Adrenal gland (tissue), 12 donors: ENCODE results near the gene POLR2A. TPM values are rescaled to one million over a fixed set of nuclear protein-coding genes. Genes with fewer than 3 reads are reported as not detected.
"Not testable (repeated sequence)": the region's sequence is repeated elsewhere in the genome, so short reads cannot be mapped to it uniquely, and the experiment has no call there.

Experiments used
- DNase-seq, 7 donors: peaks; one replicate each; pipeline ENCODE4 v3.0.0-alpha.2; 2019 to 2020
- H3K27ac ChIP-seq, 5 donors: fragments of 200-600 bp; sonication (generic) in 4 of 5; 1 replicate in 3 of 5; 2 replicates in 2 of 5; pipeline versions ENCODE4 v1.5.1 to v1.8.0; 2016 to 2020; ENCODE audit warnings: mild to moderate bottlenecking in 1 of 5
- H3K27me3 ChIP-seq: fragments of 200-600 bp; 2 replicates; pipeline ENCODE4 v1.8.0; 2021
- H3K36me3 ChIP-seq, 2 donors: fragments of 200-600 bp; replicated peaks in 1 of 2; 1 replicate in 1 of 2; 2 replicates in 1 of 2; pipeline versions ENCODE4 v1.5.1 to v1.8.0; 2018 to 2022
- H3K4me1 ChIP-seq, 2 donors: fragments of 200-600 bp; replicated peaks in 1 of 2; 1 replicate in 1 of 2; 2 replicates in 1 of 2; pipeline versions ENCODE4 v1.5.1 to v1.8.0; 2018 to 2021
- H3K4me3 ChIP-seq, 4 donors: fragments of 200-600 bp; sonication (generic) in 3 of 4; one replicate each; pipeline ENCODE4 v1.5.1; 2016 to 2018
- H3K9me3 ChIP-seq, 3 donors: fragments of 200-600 bp; sonication (generic) in 1 of 3; replicated peaks in 1 of 3; 1 replicate in 2 of 3; 2 replicates in 1 of 3; pipeline versions ENCODE4 v1.5.1 to v1.8.0; 2016 to 2021
- CTCF ChIP-seq, 6 experiments: fragments of 450-650 bp in 4 of 6; fragments of 200-600 bp in 2 of 6; sonication (generic) in 1 of 6; IDR thresholded peaks; 1 replicate in 5 of 6; 2 replicates in 1 of 6; pipeline versions ENCODE4 v1.5.1 to v1.8.0; 2016 to 2021; ENCODE audit warnings: antibody characterized with exemption in 6 of 6, mild to moderate bottlenecking in 2 of 6, moderate library complexity in 1 of 6
- POLR2A ChIP-seq, 2 donors: fragments of 450-650 bp; IDR thresholded peaks; one replicate each; pipeline ENCODE4 v1.6.1; 2017; ENCODE audit warnings: antibody characterized with exemption in 2 of 2, mild to moderate bottlenecking in 2 of 2, moderate library complexity in 1 of 2
- whole genome bisulfite sequencing, 4 donors: extraction: QIAGEN DNeasy Blood & Tissue Kit in 2 of 4; methylation state at CpG; one replicate each; pipeline versions ENCODE4 v1.1.5 to v1.1.7; 2013 to 2017; 5-methylcytosine and 5-hydroxymethylcytosine counted together
- intact Hi-C, 2 donors: fragments of 100-400 bp; cut with DNase I; formaldehyde crosslinking; loops; one replicate each; pipeline versions ENCODE4 v1.14.1 to v1.15.0; 2022 to 2023
- polyA plus RNA-seq, 3 donors: library from polyadenylated mRNA; stranded (reverse); fragments of 200-250 nt in 2 of 3; fragments of 350-450 nt in 1 of 3; fragmentation: Illumina TruSeq in 1 of 3; extraction: RNeasy Lipid Tissue Mini Kit (QIAGEN cat#74804) in 1 of 3; gene quantifications; one replicate each; pipeline ENCODE4 v1.2.3, GENCODE V29; 2013 to 2014
- total RNA-seq, 9 donors: library from RNA; depleted of rRNA in 4 of 9; stranded (reverse); fragments of >200 nt in 4 of 9; fragments of 120-200 nt in 1 of 9; fragmentation: NEBNext Ultra II Directional in 1 of 9; extraction: Animal tissue kit (Norgen Biotek cat#: 25700) in 1 of 9; gene quantifications; one replicate each; pipeline versions ENCODE4 v1.1.0 to v1.2.4, GENCODE V29; 2013 to 2023
- donor health status: healthy with polysubstance abuse.
- donor health status: Bipolar disorder and iron deficiency.
- donor health status: DM: yes; HTN: yes; CAD: no.
- donor health status: DM: no; HTN: no; CAD: no.
- donor health status: DM: no; HTN: no; CAD: no.
- donor health status: DM: yes; HTN: yes; CAD: no.

Gene POLR2A
- total and polyA plus RNA-seq, 12 donors: 19.3 to 172 (median 87.7) TPM

- H3K4me1 ChIP-seq: peaks cover 42 to 48% of the 10 kb centered on the region in 2 donors
- intact Hi-C loops: loop anchor here in 1 of 2 donors (5.0 kb wide), 1 partner anchor 41 kb away; the partner anchor contains the start of genes FGF11 and TMEM102
- 12 to 20% (median 14%) methylated on average over 5 to 40 of the region's 40 CpGs for WGBS, 4 donors
Measured at GRCh38 chr17:7478276-7479212, 5.6 kb upstream of the POLR2A start.

GRCh38 chr17:7479213-7480088, 4.7 kb upstream of the POLR2A start, which contains the start of gene ZBTB4:
Gene ZBTB4, minus strand, starts transcription at chr17:7479631. Its CDS starts 12,830 bp downstream, at chr17:7466801.
- Histone ChIP-seq H3K27ac (peak within 1 kb of the TSS; percentile 93 to 100 (median 99)), H3K36me3 (no peaks in the 10 kb centered on the region), H3K4me1 (peaks cover 42 to 46% of the 10 kb centered on the region in 2 donors), H3K9me3 (no peaks in the 10 kb centered on the region), H3K27me3 (no peaks in the 10 kb centered on the region), H3K4me3 (peak within 1 kb of the TSS; percentile 76 to 99 (median 86))
- intact Hi-C loops: loop anchor here in 1 of 2 donors (5.0 kb wide), 1 partner anchor 42 kb away; the partner anchor contains the start of genes FGF11 and TMEM102
- 0 to 1% (median 0%) methylated on average over 9 to 90 of the region's 92 CpGs; no CpG with 5 or more reads in 1 of the 4 donors for whole genome bisulfite sequencing, 4 donors
- TF ChIP-seq POLR2A (IDR thresholded peaks at IDR 0.05): peak; percentile 52 to 76
- TF ChIP-seq CTCF (IDR thresholded peaks at IDR 0.05): peak in 1 of 6 experiments; percentile 0
- peak in 6 of 7 donors; percentile 53 to 77 (median 70) for DNase-seq

More at GRCh38 chr17:7478276-7479212, 5.6 kb upstream of the POLR2A start:
- Histone ChIP-seq H3K36me3 (no peaks in the 10 kb centered on the region), H3K27me3 (no peaks in the 10 kb centered on the region), H3K9me3 (no peaks in the 10 kb centered on the region), H3K27ac (peak overlapping the region; percentile 87 to 100 (median 99)), H3K4me3 (peak overlapping the region; percentile 76 to 99 (median 86))
- TF ChIP-seq POLR2A (IDR thresholded peaks at IDR 0.05): peak in 1 of 2 donors; percentile 21
- no peak for TF ChIP-seq CTCF (IDR thresholded peaks at IDR 0.05)
- peak in 6 of 7 donors; percentile 70 to 82 (median 76) for DNase-seq

GRCh38 chr17:7480089-7480384, 4.1 kb upstream of the POLR2A start:
- H3K27me3 ChIP-seq: no peaks in the 10 kb centered on the region
- no peak for DNase-seq
- WGBS, 4 donors: 6 to 10% (median 8%) methylated on average over 8 of the region's 8 CpGs
- H3K9me3 ChIP-seq: no peaks in the 10 kb centered on the region
- peak overlapping the region in 3 of 4 donors; percentile 36 to 99 (median 88) for H3K4me3 ChIP-seq
- H3K27ac ChIP-seq: peak overlapping the region; percentile 93 to 100 (median 99)
- TF ChIP-seq CTCF (IDR thresholded peaks at IDR 0.05): peak in 1 of 6 experiments; percentile 0
- TF ChIP-seq POLR2A (IDR thresholded peaks at IDR 0.05): no peak
- H3K36me3 ChIP-seq: no peaks in the 10 kb centered on the region
- intact Hi-C loops: no loop called here
- H3K4me1 ChIP-seq: peaks cover 40 to 41% of the 10 kb centered on the region in 2 donors

- peak within 1 kb of the TSS in 4 of 5 donors; percentile 99 to 100 (median 100) for H3K27ac ChIP-seq
- H3K27me3 ChIP-seq, intact Hi-C loops, H3K9me3 ChIP-seq, DNase-seq, H3K36me3 ChIP-seq: not testable (repeated sequence)
- WGBS, 4 donors: 89 to 99% (median 91%) methylated on average over 4 of the region's 4 CpGs
- peaks cover 38 to 41% of the 10 kb centered on the region in 2 donors for H3K4me1 ChIP-seq
- peak within 1 kb of the TSS in 1 of 4 donors; percentile 88 for H3K4me3 ChIP-seq
Measured at GRCh38 chr17:7481275-7481674, 2.9 kb upstream of the POLR2A start, which contains the start of gene SLC35G6. Gene SLC35G6, plus strand, starts transcription at chr17:7481446. Its CDS starts 71 bp downstream, at chr17:7481517.

GRCh38 chr17:7481842-7482741, 2.1 kb upstream of the POLR2A start:
- H3K9me3 ChIP-seq, H3K4me3 ChIP-seq, intact Hi-C loops, DNase-seq, H3K27me3 ChIP-seq, H3K36me3 ChIP-seq: not testable (repeated sequence)
- peaks cover 38 to 41% of the 10 kb centered on the region in 2 donors for H3K4me1 ChIP-seq
- 87 to 96% (median 88%) methylated on average over 28 to 30 of the region's 31 CpGs for WGBS, 4 donors
- peak overlapping the region in 3 of 5 donors; percentile 96 to 100 (median 99) for H3K27ac ChIP-seq

GRCh38 chr17:7482742-7483088, 1.5 kb upstream of the POLR2A start:
- H3K27me3 ChIP-seq, intact Hi-C loops, H3K36me3 ChIP-seq, H3K9me3 ChIP-seq, DNase-seq: not testable (repeated sequence)
- H3K4me1 ChIP-seq: peaks cover 38 to 41% of the 10 kb centered on the region in 2 donors
- 69 to 82% (median 73%) methylated on average over 4 to 6 of the region's 6 CpGs for WGBS, 4 donors
- H3K4me3 ChIP-seq: peak overlapping the region in 1 of 4 donors; percentile 65
- H3K27ac ChIP-seq: peak overlapping the region; percentile 95 to 100 (median 99)
